Esophagus squamous epithelium (tissue), 5 donors: ENCODE data around the gene ROS1. TPM values are rescaled to one million over a fixed set of nuclear protein-coding genes. Genes with fewer than 3 reads are reported as not detected.

ENCODE experiments used
- DNase-seq: peaks from one replicate; lab custom pipeline; 2025; lab: John Stamatoyannopoulos, UW
- H3K27ac ChIP-seq, 4 donors: fragments of 200-600 bp; sonication (generic); one replicate each; pipeline ENCODE4 v1.5.1; 2016 to 2019; ENCODE audit warnings: mild to moderate bottlenecking in 1 of 4
- H3K27me3 ChIP-seq, 4 donors: fragments of 200-600 bp; sonication (generic); 1 replicate in 3 of 4; 2 replicates in 1 of 4; pipeline versions ENCODE4 v1.5.1 to v1.6.0; 2017 to 2021; ENCODE audit warnings: antibody characterized with exemption in 1 of 4
- H3K36me3 ChIP-seq, 3 donors: fragments of 200-600 bp; sonication (generic); one replicate each; pipeline ENCODE4 v1.5.1; 2016 to 2019
- H3K4me1 ChIP-seq, 3 donors: fragments of 200-600 bp; sonication (generic); one replicate each; pipeline ENCODE4 v1.5.1; 2017 to 2019
- H3K4me3 ChIP-seq, 4 donors: fragments of 200-600 bp; sonication (generic); 1 replicate in 3 of 4; 2 replicates in 1 of 4; pipeline ENCODE4 v1.5.1; 2016 to 2019; ENCODE audit warnings: mild to moderate bottlenecking in 2 of 4, moderate library complexity in 1 of 4
- H3K9me3 ChIP-seq, 3 donors: fragments of 200-600 bp; sonication (generic); one replicate each; pipeline ENCODE4 v1.5.1; 2016 to 2019
- POLR2A ChIP-seq, 4 donors: fragments of 450-650 bp; IDR thresholded peaks; one replicate each; pipeline ENCODE4 v1.6.1; 2017; ENCODE audit warnings: antibody characterized with exemption in 4 of 4, mild to moderate bottlenecking in 4 of 4, moderate library complexity in 3 of 4
- WGBS, 2 donors: methylation state at CpG; one replicate each; pipeline ENCODE4 v1.1.5; 2018; 5-methylcytosine and 5-hydroxymethylcytosine counted together
- intact Hi-C: fragments of 100-400 bp; cut with DNase I; formaldehyde crosslinking; loops from one replicate; pipeline ENCODE4 v1.15.0; 2022
- total RNA-seq, 4 donors: library from RNA; depleted of rRNA; stranded (reverse); fragments of >200 nt; gene quantifications; one replicate each; pipeline ENCODE4 v1.1.0, GENCODE V29; 2016
- TF ChIP-seq, protein P1 (sequence below), 6 experiments: fragments of 450-650 bp in 4 of 6; fragments of 200-600 bp in 2 of 6; sonication (generic) in 2 of 6; IDR thresholded peaks; one replicate each; pipeline ENCODE4 v1.5.1; 2016 to 2019; ENCODE audit warnings: antibody characterized with exemption in 6 of 6, mild to moderate bottlenecking in 4 of 6, moderate library complexity in 4 of 6
- donor health status: DM: yes; HTN: yes; CAD: no.

ROS1 gene
- total RNA-seq, 4 donors from 2014 or later = not detected

DNA sequence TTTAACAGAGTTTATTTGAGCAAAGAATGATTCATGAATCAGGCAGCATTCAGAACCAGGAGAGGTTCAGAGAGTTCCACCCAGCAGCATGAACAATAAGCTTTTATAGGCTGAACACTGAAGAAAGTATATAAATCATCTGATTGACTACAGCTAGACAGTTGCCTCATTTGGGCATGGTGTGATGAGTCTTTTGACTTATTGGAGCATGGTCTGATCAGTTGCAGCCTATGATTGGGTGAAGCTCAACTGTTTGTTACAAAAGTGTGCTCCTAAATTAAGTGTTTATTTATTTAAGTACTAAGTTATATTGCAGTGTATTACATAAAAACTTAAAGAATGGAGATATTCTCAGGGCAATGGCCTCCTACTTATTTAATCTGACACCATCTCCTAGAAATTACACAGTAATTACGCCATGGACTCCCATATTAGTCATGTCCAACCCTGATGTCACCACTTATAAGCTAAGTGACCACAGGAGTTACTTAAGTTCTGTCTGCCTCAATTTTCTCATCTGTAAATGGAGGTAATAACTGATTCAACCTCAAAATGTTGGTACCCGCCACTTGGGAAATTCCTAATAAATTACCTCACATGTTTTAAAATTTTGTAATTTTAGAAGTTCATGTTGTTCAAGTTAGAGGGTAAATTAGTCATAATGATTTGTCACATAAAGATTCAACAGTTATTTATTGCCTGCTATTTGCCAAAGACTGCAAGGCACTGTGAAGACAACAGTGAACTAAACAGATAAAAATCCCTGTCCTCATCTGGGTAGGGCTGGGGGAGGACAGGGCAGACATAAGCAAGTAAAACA, 15.2 kb upstream of the ROS1 start:
- intact Hi-C loops = no loop called here
- no peak for TF ChIP-seq POLR2A (IDR thresholded peaks at IDR 0.05)
- TF ChIP-seq, protein P1, sequence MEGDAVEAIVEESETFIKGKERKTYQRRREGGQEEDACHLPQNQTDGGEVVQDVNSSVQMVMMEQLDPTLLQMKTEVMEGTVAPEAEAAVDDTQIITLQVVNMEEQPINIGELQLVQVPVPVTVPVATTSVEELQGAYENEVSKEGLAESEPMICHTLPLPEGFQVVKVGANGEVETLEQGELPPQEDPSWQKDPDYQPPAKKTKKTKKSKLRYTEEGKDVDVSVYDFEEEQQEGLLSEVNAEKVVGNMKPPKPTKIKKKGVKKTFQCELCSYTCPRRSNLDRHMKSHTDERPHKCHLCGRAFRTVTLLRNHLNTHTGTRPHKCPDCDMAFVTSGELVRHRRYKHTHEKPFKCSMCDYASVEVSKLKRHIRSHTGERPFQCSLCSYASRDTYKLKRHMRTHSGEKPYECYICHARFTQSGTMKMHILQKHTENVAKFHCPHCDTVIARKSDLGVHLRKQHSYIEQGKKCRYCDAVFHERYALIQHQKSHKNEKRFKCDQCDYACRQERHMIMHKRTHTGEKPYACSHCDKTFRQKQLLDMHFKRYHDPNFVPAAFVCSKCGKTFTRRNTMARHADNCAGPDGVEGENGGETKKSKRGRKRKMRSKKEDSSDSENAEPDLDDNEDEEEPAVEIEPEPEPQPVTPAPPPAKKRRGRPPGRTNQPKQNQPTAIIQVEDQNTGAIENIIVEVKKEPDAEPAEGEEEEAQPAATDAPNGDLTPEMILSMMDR (IDR thresholded peaks at IDR 0.05) = no peak
- 43 to 44% methylated on average over 2 of the region's 2 CpGs for whole genome bisulfite sequencing, 2 donors
- DNase-seq = no peak
- H3K9me3 ChIP-seq = no peaks in the 10 kb centered on the region
- H3K27me3 ChIP-seq = peaks cover 0 to 14% (median 0%) of the 10 kb centered on the region in 4 donors
- no peak overlapping the region for H3K4me3 ChIP-seq
- no peaks in the 10 kb centered on the region for H3K36me3 ChIP-seq
- H3K27ac ChIP-seq = no peak overlapping the region
- H3K4me1 ChIP-seq = no peaks in the 10 kb centered on the region

DNA sequence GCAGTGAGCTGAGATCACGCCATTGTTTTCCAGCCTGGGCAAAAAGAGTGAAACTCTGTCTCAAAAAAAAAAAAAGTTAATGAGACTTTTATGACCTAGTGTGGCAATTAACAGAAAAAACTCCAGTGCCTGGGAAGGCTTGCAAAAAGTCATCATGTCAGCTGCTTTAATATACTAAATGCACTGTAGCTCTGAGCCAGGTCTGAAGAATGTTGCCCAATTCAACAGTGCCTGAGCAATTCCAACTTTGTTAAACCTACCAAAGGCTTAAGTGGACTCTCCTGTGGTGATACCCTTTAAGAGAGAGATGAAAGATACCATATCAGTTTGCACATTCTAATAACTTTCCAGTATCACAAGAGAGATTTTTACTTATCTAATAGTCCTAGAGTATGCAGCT, 6.5 kb upstream of the ROS1 start:
- WGBS, 2 donors = 88 to 91% methylated on average over 1 of the region's 1 CpG
- intact Hi-C loops = no loop called here
- Histone ChIP-seq H3K4me1 (no peaks in the 10 kb centered on the region), H3K36me3 (no peaks in the 10 kb centered on the region), H3K27me3 (no peaks in the 10 kb centered on the region), H3K4me3 (no peak overlapping the region), H3K9me3 (no peaks in the 10 kb centered on the region), H3K27ac (no peak overlapping the region)
- DNase-seq = no peak
- TF ChIP-seq, protein P1 (IDR thresholded peaks at IDR 0.05) = no peak

DNA sequence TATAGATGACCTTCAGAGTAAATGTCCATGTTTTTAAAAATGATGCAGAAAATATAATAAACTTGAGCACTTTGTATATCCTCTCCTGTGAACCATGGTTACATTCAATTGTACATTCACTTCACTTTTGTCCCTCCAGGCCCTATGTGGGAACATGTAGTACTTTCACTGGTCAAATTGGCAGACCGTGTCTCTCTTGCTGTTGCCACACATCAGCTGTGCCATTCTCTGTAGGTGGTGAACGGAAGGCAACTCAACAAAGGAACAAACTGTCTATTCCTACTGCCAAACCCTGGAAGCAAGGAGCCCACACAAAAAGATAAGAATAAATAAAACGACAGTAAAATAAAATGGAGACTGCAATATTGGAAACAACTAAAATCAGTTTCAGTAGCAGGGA, 2.0 kb downstream of the ROS1 start:
- Histone ChIP-seq H3K36me3 (no peaks in the 10 kb centered on the region), H3K9me3 (no peaks in the 10 kb centered on the region), H3K27ac (no peak overlapping the region), H3K4me3 (no peak overlapping the region), H3K27me3 (no peaks in the 10 kb centered on the region), H3K4me1 (no peaks in the 10 kb centered on the region)
- intact Hi-C loops = no loop called here
- 62 to 70% methylated on average over 3 of the region's 3 CpGs for WGBS, 2 donors
- TF ChIP-seq POLR2A (IDR thresholded peaks at IDR 0.05) = no peak
- TF ChIP-seq, protein P1 (IDR thresholded peaks at IDR 0.05) = no peak
- DNase-seq = no peak

DNA sequence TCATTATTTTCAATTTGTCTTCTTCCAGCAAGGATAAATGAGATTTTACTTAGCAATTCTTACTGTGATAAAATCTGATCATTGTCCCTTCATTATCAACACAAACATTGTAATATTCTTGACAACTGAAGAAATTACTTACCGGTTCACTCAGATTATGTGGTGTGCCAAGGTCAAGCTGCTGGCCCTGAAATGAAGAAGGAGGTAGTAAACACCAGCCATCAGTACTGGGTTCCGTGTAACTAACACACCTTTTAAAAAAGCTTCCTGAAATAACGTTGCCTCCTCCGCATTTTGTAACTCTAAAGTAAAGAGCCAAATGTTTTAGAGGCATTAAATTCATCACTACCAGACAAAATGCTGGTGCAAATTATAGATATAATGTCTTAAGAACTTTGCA, 7.4 kb downstream of the ROS1 start:
- Histone ChIP-seq H3K4me1 (no peaks in the 10 kb centered on the region), H3K4me3 (no peak overlapping the region), H3K27ac (no peak overlapping the region), H3K36me3 (no peaks in the 10 kb centered on the region), H3K27me3 (no peaks in the 10 kb centered on the region), H3K9me3 (no peaks in the 10 kb centered on the region)
- no peak for DNase-seq
- no peak for TF ChIP-seq POLR2A (IDR thresholded peaks at IDR 0.05)
- TF ChIP-seq, protein P1 (IDR thresholded peaks at IDR 0.05) = no peak
- 68 to 85% methylated on average over 4 of the region's 4 CpGs for WGBS, 2 donors
- intact Hi-C loops = no loop called here

DNA sequence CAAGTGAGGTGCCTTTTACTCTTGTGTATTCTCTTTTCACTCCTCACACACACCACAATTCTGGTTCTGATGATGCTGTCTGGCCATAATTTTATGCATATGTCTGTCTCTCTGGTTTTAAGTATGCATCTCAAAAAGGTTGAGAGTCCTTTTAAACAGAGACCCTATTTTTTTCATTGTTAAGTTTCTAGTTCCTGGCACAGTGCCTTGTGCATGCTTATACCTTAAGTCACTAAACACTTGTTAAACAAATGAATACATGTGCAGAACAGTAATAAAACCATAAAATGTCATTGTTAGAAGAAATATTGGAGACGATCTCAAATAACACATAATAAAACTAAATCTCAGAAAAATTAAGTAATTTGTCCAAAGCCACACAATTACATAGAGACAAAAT, 7.9 kb downstream of the ROS1 start:
- no peaks in the 10 kb centered on the region for H3K27me3 ChIP-seq
- H3K9me3 ChIP-seq = no peaks in the 10 kb centered on the region
- no peaks in the 10 kb centered on the region for H3K4me1 ChIP-seq
- no peaks in the 10 kb centered on the region for H3K36me3 ChIP-seq
- WGBS, 2 donors = 65 to 83% methylated on average over 1 of the region's 1 CpG
- intact Hi-C loops = no loop called here
- H3K27ac ChIP-seq = no peak overlapping the region
- H3K4me3 ChIP-seq = no peak overlapping the region
- TF ChIP-seq, protein P1 (IDR thresholded peaks at IDR 0.05) = no peak
- no peak for TF ChIP-seq POLR2A (IDR thresholded peaks at IDR 0.05)
- no peak for DNase-seq
